Lung microvascular endothelial cell (primary cell): ENCODE measurements around the gene CHPF. TPM values are rescaled to one million over a fixed set of nuclear protein-coding genes. Genes with fewer than 3 reads are reported as not detected.

Experiments
- DNase-seq, 2 donors: peaks; one replicate each; pipeline versions ENCODE4 v3.0.0 to v3.0.0-alpha.2; 2010; ENCODE audit warnings: low read depth in 2 of 2
- total RNA-seq: library from RNA; depleted of rRNA; stranded (reverse); fragments of >200 nt; gene quantifications from 2 replicates; pipeline ENCODE4 v1.2.1, GENCODE V29; 2014

Gene CHPF
- total RNA-seq, 1 donor from 2014 or later: 0.40 TPM

DNA sequence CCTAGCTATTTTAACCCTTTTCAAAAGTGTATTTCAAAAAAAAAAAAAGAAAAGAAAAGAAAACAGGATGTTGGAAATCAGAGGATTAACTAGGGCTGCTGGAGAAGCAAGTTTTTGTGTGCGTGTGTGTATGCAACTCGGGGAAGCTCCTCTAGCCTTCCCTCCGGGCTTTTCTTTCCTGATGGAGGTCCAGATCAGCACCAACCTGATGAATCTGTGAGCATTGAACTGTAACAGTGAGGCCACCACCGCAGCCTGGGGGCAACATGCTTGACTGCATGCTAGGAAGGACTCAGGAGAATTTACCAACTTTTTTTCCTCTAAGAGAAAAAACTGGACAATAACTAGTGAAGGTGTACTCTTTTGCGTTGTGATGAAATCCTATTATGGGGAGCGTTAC lies 25.4 kb upstream of the CHPF start:
- no peak for DNase-seq

DNA sequence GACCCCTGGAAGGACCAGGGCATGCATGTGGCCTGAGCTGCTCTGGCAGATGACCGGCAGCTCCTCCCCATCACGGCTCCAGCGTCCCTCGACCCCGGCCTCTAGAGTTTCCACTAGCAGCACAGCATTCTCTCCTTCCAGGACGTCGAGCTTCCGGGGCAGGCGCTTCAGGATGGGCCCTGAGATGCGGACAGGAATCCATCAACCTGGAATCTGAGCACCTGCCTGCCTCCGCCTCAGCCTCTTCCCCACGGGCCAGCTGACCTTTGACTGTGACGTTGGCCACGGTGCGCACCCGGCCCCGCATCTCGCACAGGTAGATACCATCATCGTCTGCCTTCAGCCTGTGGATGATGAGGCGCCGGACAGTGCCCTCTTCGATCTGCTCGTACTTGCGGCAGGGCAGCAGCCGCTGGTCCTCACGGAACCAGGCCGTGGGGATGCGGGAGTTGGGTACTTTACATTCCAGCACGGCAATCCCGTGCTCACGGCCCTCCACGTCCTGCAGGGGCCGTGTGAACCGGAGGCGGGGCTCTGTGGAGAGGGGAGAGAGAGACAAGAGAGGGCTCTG lies 24.3 kb upstream of the CHPF start:
- no peak for DNase-seq

DNA sequence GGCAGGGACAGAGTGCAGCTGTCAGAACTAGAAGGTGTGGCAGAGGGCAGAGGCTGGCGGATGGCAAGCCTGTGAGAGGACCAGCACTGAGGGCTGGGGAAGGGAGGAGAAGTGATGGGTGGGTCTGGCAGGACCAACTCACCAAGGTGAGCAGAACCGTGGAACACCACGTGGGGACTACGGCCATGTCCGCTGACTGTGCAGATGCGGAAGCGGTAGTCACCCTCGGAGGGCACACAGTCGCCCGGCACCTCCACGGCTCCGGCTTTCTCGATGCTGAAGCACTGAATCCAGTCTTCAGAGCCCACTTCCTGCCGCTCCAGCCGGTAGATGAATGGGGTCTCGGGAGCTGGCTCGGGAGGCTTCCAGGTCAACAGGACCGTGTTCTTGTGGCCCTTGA lies 23.5 kb upstream of the CHPF start:
- no peak for DNase-seq

DNA sequence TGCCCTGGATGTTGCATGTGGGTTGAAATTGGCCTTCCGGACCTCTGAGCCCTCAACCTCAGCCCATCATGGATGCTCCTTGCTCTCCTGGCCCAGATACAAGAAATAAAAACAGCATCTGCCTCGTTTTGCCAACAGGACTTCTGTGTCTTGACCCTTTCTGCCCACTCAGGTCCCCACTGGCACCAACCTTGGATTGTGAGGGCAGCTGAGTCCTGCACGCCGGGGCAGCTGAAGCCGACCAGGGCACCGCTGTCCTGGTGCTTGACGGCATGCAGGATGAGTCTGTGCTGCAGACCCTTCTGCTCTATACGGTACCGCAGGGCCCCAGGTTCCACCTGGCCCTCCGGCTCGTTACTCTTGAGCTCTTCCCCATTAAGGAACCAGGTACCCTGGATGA lies 23.0 kb upstream of the CHPF start:
- DNase-seq: no peak

DNA sequence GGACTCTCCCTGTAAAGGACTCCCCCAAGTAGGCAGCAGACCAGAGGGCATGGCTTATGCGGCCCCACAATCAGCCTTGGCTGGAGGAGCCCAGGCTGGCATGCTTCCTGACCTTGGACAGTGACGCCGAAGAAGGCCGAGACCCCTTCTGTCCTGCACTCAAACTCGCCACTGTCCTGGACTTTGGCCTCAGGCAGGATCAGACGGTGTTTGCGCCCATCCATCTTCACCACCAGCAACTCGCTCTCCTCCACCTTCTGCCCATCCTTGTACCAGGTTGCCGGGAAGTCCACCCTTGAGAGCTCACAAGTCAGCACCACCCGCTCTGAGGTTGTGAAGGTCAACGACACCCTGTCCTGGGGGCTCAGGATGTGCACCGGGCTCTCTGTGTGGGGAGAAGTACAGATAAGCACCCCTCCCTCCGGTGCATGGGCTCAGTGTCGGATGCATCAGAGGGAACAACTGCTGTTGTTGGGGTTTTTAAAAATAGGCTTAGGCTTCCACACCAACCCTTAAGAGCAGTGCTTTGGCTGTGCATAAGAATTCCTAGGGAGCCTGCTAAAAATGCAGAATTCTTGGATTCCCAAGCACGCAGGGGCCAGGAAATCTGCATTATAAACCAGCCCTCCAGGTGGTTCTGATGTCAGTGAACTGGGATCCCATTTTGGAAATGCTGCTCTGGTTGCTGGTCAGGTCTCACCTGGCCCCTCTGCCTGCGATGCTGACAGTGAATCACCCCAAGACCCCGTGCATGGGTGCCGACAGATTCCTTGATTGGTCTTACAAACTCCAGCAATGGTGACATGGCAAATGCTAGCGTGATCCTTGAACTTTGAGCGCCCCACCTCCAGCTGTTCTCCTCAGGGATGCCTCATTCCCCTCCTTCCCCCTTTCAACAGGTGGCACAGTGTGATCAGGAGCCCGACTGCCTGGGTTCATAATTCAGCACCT lies 21.8 kb upstream of the CHPF start:
- no peak for DNase-seq

DNA sequence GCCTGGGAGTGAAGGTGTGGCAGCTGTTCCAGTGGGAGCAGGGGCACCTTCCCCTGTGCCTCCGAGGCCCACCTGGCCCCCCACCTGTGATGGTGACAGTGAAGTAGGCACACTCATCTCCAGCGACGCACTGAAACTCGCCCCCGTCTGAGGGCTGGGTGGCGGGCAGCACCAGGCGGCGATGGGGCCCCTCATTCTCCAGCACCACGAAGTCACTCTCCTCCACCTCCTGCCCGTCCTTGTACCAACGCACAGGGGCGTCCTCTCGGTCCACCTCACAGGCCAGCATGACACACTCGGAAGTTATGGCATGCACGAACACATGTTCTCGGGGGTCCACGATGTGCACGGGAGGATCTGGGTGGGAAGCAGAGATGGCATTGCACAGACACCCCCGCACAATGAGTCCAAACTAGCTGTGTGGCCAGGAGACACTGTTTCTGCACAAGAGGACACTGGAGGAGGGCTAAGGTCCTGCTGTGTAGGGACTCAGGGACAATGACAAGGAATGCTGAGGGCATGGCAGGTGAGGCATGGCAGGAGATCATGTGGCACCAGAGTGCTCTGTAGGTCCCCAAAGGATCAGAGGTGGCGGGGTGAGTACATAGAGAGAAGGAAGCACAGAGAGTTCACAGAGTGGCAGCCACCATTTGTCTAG lies 19.8 kb upstream of the CHPF start:
- no peak for DNase-seq

DNA sequence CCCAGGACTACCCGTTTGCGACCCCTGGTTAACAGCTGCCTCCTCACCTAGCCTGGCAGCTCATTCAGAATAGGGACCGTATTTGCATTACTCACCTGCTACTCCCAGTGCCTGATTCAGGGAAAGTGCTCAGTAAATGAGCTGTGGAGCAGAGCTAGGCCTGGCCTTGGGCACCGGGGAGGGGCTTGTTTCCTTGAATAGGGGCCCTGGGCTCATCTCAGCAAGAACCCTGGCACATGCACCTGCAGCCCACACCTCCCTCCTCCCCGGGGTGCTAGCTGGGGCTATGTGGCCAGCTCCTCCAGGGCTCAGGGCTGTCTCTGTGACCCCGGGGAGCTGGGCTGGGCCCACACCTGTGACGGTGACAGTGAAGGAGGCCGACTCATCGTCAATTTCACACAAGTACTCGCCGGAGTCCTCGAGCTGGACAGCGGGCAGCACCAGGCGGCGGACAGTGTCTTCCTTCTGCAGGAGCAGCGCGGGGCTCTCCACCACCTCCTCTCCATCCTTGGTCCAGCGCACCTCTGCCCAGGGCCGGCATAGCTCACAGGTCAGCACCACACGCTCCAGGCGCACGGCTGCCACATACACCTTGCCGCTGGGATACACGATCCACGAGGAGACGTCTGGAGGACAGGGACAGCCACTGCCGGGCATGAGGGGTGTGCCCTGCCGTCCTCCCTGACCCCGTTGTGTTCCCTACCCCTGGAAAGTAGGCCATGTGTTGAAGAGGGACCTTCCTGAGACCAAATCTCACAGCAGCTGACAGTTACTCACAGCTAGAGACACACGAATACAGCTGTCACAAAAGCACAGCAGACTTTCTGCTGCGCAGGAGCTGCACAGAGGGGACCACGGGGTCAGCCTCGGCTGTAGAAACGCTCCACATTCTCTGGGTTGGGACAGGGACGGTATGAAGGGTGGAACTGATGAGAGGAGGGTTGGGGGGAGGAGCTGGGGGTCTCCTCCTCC lies 18.7 kb upstream of the CHPF start:
- DNase-seq: no peak

DNA sequence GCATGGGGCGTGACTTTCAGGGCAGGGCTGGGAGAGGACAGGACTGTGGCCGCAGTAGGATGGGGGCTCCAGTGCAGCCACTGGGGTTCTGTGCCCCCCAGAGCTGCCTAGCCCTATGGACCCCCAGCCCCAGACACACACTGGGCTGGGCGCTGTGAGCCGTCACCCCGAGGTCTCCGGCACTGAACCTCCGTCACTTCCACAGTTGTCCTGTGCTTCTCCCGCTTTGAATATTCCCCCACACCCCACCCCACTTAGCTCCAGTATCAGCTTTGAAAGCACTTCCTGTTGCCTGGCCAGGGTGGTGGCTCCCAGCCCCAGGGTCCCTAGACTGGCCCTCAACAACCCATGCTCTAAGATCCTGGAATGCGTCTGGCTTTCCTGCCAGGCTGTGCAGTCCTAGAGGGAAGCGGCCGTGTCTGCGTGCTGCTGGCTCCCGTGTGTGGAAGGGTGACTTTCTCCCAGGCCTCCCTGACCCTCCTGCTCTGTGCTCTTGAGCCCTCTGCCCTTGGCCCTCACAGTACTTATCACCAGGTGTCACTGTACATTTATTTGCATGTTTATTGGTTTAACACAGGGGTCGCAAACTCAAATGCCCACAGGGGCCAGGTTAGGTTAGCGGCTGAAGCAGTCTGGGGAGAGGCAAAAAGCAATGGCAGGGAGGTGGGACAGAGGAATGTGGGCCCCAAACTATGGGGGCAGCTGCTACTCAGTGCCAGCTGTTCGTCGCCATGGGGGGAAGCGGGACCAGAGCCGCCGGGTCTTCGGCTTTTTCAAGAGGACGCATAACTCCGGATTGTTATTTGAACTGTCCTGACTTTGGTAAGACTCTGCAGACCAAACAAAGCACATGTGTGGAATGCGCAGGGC lies 17.8 kb upstream of the CHPF start:
- no peak for DNase-seq

DNA sequence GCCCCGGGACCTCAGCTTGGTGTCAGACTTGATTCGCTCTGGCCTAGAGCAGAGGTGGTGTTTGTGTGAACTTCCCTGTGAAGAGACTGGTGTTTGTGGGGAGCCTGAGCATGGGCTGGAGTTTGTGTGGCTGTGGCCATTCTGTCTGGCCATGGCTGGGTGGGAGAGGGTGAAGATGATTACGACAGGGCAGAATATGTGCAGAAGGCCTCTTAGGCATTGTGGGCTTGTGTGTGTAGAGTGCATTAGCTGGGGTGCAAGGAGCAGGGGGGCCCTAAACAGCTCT lies 17.2 kb upstream of the CHPF start:
- no peak for DNase-seq

DNA sequence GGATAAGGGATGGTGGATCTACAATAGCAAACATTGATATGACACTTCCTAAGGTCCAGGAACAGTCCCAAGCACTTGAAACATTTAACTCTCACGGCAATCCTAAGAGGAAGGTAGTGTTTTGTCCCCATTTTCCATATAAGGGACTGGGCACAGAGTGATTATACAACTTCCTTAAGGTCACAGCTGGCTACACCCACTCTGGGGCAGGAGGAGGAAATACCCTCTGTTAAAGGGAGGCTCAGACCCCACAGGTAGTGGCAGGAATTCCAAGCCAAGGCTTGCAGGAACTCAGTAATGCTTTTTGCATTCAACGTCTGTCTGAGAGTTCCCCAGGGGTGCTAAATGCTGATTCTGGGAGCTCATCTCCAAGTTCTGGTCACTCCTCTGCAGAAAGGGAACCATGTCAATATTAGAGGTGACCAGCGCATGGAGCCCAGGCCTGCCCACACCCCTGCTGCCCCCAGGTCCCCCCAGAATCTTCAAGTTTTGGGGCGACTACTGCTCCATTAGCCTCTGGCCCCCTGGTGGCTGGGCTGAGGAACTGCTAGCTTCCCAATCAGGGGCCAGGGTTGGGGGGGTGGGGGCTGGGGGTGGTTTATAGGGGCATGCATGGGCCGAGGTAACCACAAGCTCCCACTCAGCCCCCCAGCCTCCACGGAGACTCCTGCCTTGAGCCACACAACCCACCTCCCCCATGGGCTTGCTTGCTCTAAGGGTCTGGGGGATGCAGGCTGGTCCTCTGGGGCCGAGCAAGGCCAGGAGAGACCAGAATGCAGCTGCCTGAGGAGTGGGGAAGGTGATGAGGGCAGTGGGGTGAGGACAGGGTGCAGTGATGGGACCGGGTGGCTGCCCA lies 16.7 kb upstream of the CHPF start:
- DNase-seq: no peak

DNA sequence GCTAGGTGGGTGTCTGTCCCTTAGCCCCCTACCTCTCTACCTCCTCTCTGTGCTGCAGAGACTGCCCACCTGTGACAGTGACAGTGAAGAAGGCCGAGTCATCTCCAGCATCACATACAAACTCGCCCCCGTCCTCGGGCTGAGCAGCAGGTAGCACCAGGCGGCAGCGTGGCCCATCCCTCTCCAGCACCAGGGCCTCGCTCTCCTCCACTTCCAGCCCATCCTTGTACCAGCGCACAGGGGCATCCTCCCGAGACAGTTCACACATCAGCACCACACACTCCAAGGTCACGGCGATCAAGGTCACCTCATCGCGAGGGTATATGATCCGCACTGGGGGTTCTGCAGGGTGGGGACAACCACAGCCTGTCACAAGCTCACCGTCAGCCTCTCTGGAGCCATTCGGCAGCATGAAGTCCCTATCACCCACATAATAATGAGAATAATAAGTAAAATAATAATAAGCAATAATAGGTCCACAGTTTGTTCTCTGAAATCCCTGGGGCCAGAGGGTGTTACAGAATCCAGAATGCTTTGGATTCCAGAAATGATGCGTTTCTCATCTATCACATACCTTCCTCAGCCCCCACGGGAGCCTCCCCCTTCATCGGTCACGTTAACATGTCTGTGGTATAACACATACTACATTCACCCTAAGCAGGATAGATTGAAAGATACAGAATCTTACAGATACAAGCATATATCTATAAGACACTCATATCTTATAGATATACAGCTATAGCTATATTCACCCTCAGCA lies 15.7 kb upstream of the CHPF start:
- DNase-seq: no peak

DNA sequence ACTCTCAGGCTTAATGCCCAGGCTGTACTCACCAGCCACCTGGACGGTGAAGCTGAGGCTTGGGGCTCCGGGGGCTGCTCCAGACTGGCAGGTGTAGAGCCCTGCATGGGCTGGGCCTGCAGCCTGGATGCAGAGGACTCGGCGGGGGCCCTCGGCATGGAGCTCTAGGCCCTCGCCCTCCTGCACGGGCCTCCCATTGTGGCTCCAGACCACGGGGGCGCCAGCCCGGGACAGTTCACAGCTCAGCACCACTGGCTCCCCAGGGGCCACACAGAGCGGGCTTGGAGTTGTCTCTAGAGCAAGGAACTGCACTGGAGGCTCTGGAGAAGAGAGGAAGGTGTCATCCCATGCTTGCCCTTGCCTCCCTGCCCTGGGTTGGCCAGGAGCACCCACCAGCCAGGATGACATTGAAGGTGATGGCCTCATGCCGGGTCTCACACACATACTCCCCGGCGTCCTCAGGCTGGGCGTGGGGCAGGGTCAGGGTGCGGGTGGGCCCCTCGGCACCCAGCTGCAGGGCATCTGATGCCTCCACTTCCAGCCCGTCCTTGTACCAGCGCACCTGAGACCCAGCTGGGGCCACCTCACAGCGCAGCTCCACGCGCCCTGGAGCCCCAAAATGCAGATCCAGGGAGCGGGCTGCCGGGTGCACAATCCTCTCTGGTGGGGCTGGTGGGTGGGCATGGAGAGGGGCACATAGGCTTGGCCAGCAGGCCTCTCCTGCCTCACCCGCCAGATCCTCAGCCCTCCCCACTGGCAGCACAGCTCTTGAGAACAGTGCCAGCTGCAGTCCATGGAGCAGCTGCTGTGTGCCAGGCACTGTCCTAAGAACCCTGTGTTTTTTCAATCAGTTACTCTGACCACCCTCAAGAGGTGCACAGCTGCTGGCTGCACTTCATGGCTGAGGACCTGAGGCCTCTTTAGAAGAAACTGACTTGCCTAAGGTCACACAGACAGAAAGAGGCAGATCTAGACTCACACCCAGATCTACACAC lies 14.5 kb upstream of the CHPF start:
- no peak for DNase-seq

DNA sequence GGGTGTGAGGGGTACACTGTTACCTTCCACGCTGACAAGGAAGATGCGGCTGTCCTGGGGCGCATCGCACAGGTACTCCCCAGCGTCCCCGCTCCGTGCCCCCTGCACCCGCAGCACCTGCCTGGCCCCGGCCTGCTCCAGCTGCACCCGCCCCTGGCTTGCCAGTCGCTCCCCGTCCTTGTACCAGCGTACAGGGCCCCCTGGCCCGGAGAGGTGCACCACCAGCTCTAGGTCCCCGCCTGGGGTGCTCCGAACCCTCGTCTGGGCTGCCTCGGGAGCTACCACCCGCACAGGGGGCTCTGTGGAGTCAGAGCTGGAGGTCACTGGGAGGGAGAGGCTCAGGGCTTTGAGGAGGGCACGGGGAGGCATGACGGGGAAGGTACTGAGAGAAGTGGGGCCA lies 13.7 kb upstream of the CHPF start:
- no peak for DNase-seq

DNA sequence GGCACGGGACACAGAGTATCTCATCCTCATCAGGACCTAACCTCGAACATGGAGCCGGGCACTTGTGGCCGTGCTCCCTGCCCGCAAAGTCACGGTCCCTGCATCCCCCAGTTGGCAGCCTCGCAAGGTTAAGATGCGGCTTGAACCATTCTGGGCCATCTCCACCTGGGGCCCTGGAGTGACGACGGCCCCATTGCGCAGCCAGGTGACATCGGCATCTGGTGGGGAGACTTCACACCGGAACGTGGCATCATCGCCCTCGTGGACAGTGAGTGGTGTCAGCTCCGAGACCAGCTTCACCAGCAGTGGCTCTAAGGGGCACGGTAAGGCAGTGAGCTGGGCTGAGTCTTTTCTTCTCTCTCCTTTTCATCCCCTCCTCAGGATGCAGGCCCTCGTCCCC lies 12.8 kb upstream of the CHPF start:
- DNase-seq: no peak

DNA sequence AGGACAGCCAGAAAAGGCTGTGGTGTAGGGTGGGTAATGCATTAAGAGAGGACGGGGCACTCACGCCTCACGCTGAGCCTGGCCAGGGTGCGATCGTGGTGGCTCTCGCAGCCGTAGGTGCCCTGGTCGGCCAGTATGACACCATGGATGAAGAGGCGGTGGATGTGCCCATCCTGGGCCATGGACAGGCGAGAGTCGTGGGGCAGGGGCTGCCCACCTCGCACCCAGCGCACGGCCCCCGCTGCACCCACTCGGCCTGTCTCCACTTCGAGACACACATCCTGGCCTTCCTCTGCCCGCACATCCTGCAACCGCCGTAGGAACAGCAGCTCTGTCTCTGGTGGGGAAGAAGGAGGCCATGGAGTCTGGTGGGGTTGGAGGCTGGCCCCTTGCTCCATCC lies 12.3 kb upstream of the CHPF start:
- no peak for DNase-seq

DNA sequence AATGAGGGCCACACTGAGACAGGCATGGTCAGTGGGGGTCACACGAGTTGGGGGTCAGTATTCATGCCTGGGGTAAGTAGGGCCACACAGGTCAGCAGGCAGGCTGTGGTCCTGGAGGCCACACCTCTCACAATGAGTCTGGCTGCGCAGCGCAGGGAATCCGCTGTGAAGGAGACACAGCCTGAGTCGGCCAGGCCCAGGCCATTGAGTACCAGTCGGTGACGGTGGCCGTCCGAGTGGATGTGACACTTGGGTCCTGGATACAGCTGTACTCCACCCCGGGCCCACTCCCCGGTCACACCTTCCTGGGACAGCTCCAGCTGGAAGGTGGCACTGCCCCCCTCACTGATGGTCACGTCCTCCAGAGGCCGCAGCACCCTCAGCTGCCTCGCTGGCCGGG lies 10.7 kb upstream of the CHPF start:
- no peak for DNase-seq

DNA sequence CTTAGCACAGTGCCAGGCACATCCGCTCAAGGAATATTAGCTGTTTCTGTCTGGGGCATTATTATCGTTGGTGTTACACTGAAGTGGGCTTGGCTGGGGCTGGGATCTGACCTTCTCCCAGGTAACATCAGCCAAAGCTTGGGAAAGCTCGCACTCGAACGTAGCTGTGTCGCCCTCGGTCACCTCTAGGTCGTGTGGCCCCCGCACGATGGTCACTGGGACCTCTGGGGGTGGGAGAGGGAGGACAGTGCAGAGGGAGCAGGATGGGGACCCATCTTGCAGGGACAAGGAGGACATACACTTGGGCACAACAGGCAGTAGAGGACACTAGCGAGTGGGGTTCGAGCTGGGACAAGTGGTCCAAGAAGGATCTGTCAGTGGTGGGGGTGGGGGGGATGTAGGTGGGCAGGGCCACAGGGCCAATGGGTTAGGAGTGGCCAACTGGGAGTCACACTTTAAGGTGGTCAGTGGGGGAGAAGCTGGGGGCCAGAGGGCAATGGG lies 9.9 kb upstream of the CHPF start:
- no peak for DNase-seq

DNA sequence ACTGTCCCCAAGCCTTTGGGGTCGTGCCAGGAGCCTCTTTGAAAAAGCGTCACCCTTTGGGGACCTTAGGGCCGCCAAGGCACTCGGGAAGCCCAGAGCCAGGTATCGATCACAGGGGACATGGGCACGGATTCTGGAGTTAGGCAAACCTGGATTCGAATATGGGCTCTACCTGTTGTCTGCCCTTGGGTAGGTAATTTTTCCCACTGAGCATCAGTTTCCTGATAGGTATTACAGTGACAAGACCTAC lies 9.5 kb upstream of the CHPF start:
- DNase-seq: no peak
